GM23248 (cell line): ENCODE results near the gene DUXA. TPM values are rescaled to one million over a fixed set of nuclear protein-coding genes. Genes with fewer than 3 reads are reported as not detected.
"Not testable (repeated sequence)": the region's sequence is repeated elsewhere in the genome, so short reads cannot be mapped to it uniquely, and the experiment has no call there.

Experiments used
- DNase-seq: peaks from one replicate; pipeline ENCODE4 v3.0.0-alpha.2; 2015
- H2AFZ ChIP-seq: fragments of 200-600 bp; sonication (generic); 2 replicates; pipeline ENCODE4 v1.6.1; 2016; ENCODE audit warnings: antibody characterized with exemption
- H3F3A ChIP-seq: fragments of 200-600 bp; sonication (generic); 2 replicates; pipeline ENCODE4 v1.6.1; 2016; ENCODE audit warnings: mild to moderate bottlenecking, antibody characterized with exemption, mixed run types; ENCODE audit not compliant: insufficient read depth
- H3K27ac ChIP-seq: fragments of 200-600 bp; sonication (generic); 2 replicates; pipeline ENCODE4 v1.5.1; 2016; ENCODE audit warnings: mild to moderate bottlenecking
- H3K27me3 ChIP-seq: fragments of 200-600 bp; sonication (generic); replicated peaks from 2 replicates; pipeline ENCODE4 v1.6.1; 2016; ENCODE audit warnings: mild to moderate bottlenecking; ENCODE audit not compliant: insufficient read depth
- H3K36me3 ChIP-seq: fragments of 200-600 bp; sonication (generic); 2 replicates; pipeline ENCODE4 v1.6.1; 2016; ENCODE audit warnings: low read depth, mild to moderate bottlenecking
- H3K4me1 ChIP-seq: fragments of 200-600 bp; sonication (generic); 2 replicates; pipeline ENCODE4 v1.6.1; 2016; ENCODE audit warnings: mild to moderate bottlenecking; ENCODE audit not compliant: insufficient read depth
- H3K4me2 ChIP-seq: fragments of 200-600 bp; sonication (generic); one replicate; pipeline ENCODE4 v1.6.1; 2016; ENCODE audit warnings: mild to moderate bottlenecking; ENCODE audit not compliant: unreplicated experiment
- H3K4me3 ChIP-seq: fragments of 200-600 bp; sonication (generic); 2 replicates; pipeline ENCODE4 v1.5.1; 2016; ENCODE audit warnings: mild to moderate bottlenecking
- H3K79me2 ChIP-seq: fragments of 200-600 bp; sonication (generic); 2 replicates; pipeline ENCODE4 v1.6.1; 2016; ENCODE audit warnings: mild to moderate bottlenecking; ENCODE audit not compliant: insufficient read depth
- H3K9ac ChIP-seq: fragments of 200-600 bp; sonication (generic); 2 replicates; pipeline ENCODE4 v1.6.1; 2016; ENCODE audit warnings: mild to moderate bottlenecking
- H3K9me2 ChIP-seq: fragments of 200-600 bp; sonication (generic); 2 replicates; pipeline ENCODE4 v1.6.1; 2016; ENCODE audit warnings: mixed run types, mild to moderate bottlenecking, moderate library complexity; ENCODE audit not compliant: insufficient read depth
- H3K9me3 ChIP-seq: fragments of 200-600 bp; sonication (generic); one replicate; pipeline ENCODE4 v1.6.1; 2017; ENCODE audit warnings: low read depth
- H4K20me1 ChIP-seq: fragments of 200-600 bp; sonication (generic); 2 replicates; pipeline ENCODE4 v1.6.0; 2016; ENCODE audit not compliant: insufficient read depth
- EZH2 ChIP-seq: fragments of 200-600 bp; sonication (generic); IDR thresholded peaks from 2 replicates; pipeline ENCODE4 v1.6.1; 2018; ENCODE audit warnings: antibody characterized with exemption, mild to moderate bottlenecking; ENCODE audit not compliant: insufficient read depth, poor library complexity, severe bottlenecking
- EZH2phosphoT487 ChIP-seq: fragments of 200-600 bp; sonication (generic); IDR thresholded peaks from 2 replicates; pipeline ENCODE4 v1.6.1; 2018; ENCODE audit warnings: antibody characterized with exemption, moderate library complexity, mild to moderate bottlenecking, low read depth; ENCODE audit not compliant: insufficient read depth
- WGBS, 2 experiments: methylation state at CpG; one replicate each; pipeline ENCODE4 v1.1.6; 2015 to 2017; ENCODE audit warnings: low lambda C conversion rate in 2 of 2, low coverage in 1 of 2; ENCODE audit errors: missing lambda C conversion rate in 2 of 2; 5-methylcytosine and 5-hydroxymethylcytosine counted together
- in situ Hi-C: fragments of 300-500 bp; cut with MboI; formaldehyde crosslinking; loops from 2 replicates; pipeline ENCODE4 v1.15.0; 2020
- polyA plus RNA-seq: library from polyadenylated mRNA; unstranded; fragments of >200 nt; fragmentation: Nextera tagmentation; extraction: Ambion mirVana; gene quantifications from 2 replicates; pipeline ENCODE4 v1.2.1, GENCODE V29; 2016
- total RNA-seq: library from RNA; depleted of rRNA; stranded (reverse); fragments of >200 nt; shearing (Covaris generic); gene quantifications from 2 replicates; pipeline ENCODE4 v1.2.3, GENCODE V29; 2014

The DUXA gene
- total and polyA plus RNA-seq, 2 experiments from 2014 or later: not detected

DNA sequence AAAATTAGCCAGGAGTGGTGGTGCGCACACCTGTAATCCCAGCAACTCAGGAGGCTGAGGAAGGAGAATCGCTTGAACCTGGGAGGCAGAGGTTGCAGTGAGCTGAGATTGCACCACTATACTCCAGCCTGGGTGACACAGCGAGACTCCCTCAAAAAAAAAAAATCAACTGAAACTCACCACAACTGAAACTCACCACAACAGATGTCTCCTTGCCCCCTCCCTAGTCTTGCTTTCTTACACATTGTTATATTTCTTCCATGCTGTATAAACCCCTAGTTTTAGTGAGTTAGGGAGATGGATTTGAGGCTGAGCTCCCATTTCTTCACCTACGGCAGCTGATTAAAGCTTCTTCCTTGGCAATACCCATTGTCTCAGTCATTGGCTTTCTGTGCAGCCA lies 25.6 kb downstream of the DUXA start:
- no peak overlapping the region for H3K4me2 ChIP-seq
- no peak overlapping the region for H3K27ac ChIP-seq
- H3K9me3 ChIP-seq: no peaks in the 10 kb centered on the region
- H2AFZ ChIP-seq: no peak overlapping the region
- no peaks in the 10 kb centered on the region for H3K9me2 ChIP-seq
- H3K36me3 ChIP-seq: no peaks in the 10 kb centered on the region
- no peak overlapping the region for H3K4me3 ChIP-seq
- WGBS, 2 experiments: 39 to 41% methylated on average over 4 of the region's 4 CpGs
- TF ChIP-seq EZH2 (no peak), EZH2phosphoT487 (no peak)
- in situ Hi-C loops: no loop called here
- H3K27me3 ChIP-seq: no peaks in the 10 kb centered on the region
- no peaks in the 10 kb centered on the region for H3K4me1 ChIP-seq
- H3K79me2 ChIP-seq: no peaks in the 10 kb centered on the region
- H3F3A ChIP-seq: no peaks in the 10 kb centered on the region
- no peak for DNase-seq
- no peaks in the 10 kb centered on the region for H4K20me1 ChIP-seq
- H3K9ac ChIP-seq: no peak overlapping the region

DNA sequence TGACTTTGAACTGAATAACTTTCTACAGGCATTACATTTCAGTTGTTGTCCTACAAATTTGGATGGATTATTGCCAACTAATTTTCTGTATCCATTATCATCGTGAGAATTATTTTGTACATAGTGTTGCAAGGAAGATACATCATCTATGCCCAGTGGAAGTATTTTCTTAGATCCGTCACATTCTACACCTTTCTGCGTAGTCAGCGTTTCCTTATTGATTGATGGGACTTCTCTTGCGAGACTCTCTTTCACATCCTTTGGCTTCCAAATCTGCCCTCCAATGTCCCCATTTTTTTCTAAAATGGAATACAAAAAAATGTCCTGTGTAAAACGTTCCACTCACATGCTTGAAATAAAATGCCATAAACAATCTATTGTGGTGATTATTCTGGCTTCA lies 31.5 kb downstream of the DUXA start:
- WGBS, 2 experiments: 46 to 52% methylated on average over 6 of the region's 6 CpGs
- no peak overlapping the region for H3K27ac ChIP-seq

DNA sequence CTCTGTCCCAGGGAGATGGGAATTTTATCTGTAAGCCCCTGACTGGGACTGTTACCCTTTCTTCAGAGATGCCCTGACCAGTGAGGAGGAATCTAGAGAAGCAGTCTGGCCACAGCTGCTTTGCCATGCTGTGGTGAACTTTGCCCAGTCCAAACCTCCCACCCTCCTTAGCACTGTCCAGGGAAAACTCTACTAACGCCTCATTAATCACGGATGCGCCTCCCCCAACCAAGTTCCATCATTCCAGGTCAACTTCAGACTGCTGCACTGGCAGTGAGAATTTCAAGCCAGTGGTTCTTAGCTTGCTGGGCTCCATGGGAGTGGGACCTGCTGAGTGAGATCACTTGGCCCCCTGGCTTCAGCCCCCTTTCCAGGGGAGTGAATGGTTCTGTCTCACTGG lies 39.9 kb downstream of the DUXA start:
- H3F3A ChIP-seq, in situ Hi-C loops, H3K9me2 ChIP-seq, H3K9ac ChIP-seq, H3K36me3 ChIP-seq, H3K79me2 ChIP-seq, H3K4me2 ChIP-seq, H3K4me3 ChIP-seq, H2AFZ ChIP-seq, H3K27ac ChIP-seq, H4K20me1 ChIP-seq, H3K9me3 ChIP-seq, H3K4me1 ChIP-seq, H3K27me3 ChIP-seq, DNase-seq: not testable (repeated sequence)
- 20 to 22% methylated on average over 3 of the region's 3 CpGs for WGBS, 2 experiments

More for the DNA sequence above, 31.5 kb downstream of the DUXA start:
- Histone ChIP-seq H3F3A (no peaks in the 10 kb centered on the region), H3K79me2 (no peaks in the 10 kb centered on the region), H3K27me3 (no peaks in the 10 kb centered on the region), H3K9me3 (no peaks in the 10 kb centered on the region), H4K20me1 (no peaks in the 10 kb centered on the region), H3K4me3 (no peak overlapping the region), H3K9me2 (no peaks in the 10 kb centered on the region), H3K36me3 (no peaks in the 10 kb centered on the region), H3K9ac (no peak overlapping the region), H2AFZ (no peak overlapping the region), H3K4me1 (no peaks in the 10 kb centered on the region), H3K4me2 (no peak overlapping the region)
- DNase-seq: no peak
- TF ChIP-seq EZH2phosphoT487 (no peak), EZH2 (no peak)
- in situ Hi-C loops: no loop called here

DNA sequence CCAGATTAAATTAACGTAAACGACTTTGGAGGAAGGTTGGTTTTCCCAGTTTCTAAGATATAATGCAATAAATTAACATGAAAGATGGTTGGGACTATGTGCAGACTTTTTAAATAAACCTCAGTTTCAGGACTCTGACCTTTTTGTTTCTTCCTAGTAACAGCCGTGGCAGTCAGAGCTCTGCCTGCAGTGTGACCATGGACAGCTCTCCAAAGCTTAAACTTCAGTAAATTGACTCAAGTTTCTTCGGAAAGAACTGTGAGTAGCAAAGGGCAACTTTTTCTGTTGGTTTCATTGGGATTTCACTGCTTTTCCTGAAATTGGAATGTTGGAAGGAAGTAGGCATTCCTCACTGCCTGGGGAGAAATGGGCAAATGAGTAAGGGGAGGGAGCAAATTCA lies 43.4 kb downstream of the DUXA start:
- Histone ChIP-seq H3K4me2 (no peak overlapping the region), H3K4me1 (no peaks in the 10 kb centered on the region), H4K20me1 (no peaks in the 10 kb centered on the region), H3F3A (no peaks in the 10 kb centered on the region), H3K9me2 (no peaks in the 10 kb centered on the region), H3K4me3 (no peak overlapping the region), H3K36me3 (no peaks in the 10 kb centered on the region), H3K27me3 (no peaks in the 10 kb centered on the region), H2AFZ (no peak overlapping the region), H3K9me3 (no peaks in the 10 kb centered on the region), H3K9ac (no peak overlapping the region), H3K27ac (no peak overlapping the region), H3K79me2 (no peaks in the 10 kb centered on the region)
- TF ChIP-seq EZH2phosphoT487 (no peak), EZH2 (no peak)
- 9 to 11% methylated on average over 4 of the region's 4 CpGs for WGBS, 2 experiments
- in situ Hi-C loops: no loop called here
- DNase-seq: no peak

DNA sequence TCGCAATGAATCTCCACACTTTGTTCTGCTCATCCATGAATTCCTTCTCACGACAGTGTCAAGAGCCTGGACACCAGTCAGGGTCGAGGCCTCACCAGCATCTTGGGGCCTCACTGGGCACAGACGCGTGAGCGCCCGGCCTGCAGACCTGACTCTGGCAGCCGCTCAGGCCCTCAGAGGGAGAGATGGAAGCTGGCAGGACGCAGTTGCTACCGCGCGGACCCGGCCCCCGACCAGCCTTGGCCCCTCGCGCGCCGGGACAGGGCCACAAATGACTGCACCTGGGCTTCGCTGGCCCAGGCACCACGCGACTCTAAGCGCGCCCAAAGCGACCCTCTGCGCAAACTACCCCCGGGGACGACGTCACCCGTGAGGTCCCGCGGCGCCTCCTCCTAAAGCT lies 48.4 kb downstream of the DUXA start:
- Histone ChIP-seq H3K27me3 (no peaks in the 10 kb centered on the region), H3K9me3 (no peaks in the 10 kb centered on the region), H3F3A (no peaks in the 10 kb centered on the region), H3K36me3 (no peaks in the 10 kb centered on the region), H3K4me3 (no peak overlapping the region), H2AFZ (no peak overlapping the region), H3K27ac (no peak overlapping the region), H3K9ac (no peak overlapping the region), H3K79me2 (no peaks in the 10 kb centered on the region), H3K9me2 (no peaks in the 10 kb centered on the region), H4K20me1 (no peaks in the 10 kb centered on the region), H3K4me2 (no peak overlapping the region), H3K4me1 (no peaks in the 10 kb centered on the region)
- TF ChIP-seq EZH2phosphoT487 (no peak), EZH2 (no peak)
- no peak for DNase-seq
- in situ Hi-C loops: no loop called here
- 67 to 78% methylated on average over 29 to 32 of the region's 32 CpGs for WGBS, 2 experiments

DNA sequence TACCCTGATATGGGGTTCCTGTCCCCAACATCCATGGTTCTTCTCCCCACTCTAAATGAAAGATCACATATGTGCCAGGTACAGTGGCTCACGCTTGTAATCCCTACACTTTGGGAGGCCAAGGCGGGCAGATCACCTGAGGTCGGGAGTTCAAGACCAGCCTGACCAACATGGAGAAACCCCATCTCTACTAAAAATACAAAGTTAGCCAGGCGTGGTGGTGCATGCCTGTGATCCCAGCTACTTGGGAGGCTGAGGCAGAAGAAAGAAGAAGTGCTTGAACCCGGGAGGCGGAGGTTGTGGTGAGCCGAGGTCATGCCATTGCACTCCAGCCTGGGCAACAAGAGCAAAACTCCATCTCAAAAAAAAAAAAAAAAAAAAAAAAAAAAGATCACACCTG lies 53.8 kb downstream of the DUXA start:
- H3K9me3 ChIP-seq, H3K27me3 ChIP-seq, H3K4me3 ChIP-seq, in situ Hi-C loops, H4K20me1 ChIP-seq, H3K36me3 ChIP-seq, DNase-seq, H3K9me2 ChIP-seq, H3K4me2 ChIP-seq, H3K79me2 ChIP-seq, H3K4me1 ChIP-seq, H2AFZ ChIP-seq, H3K9ac ChIP-seq, H3K27ac ChIP-seq, H3F3A ChIP-seq: not testable (repeated sequence)
- 44 to 46% methylated on average over 7 of the region's 7 CpGs for WGBS, 2 experiments
